H9 (cell line): Measurements from ENCODE around the gene DTD1. TPM values are rescaled to one million over a fixed set of nuclear protein-coding genes. Genes with fewer than 3 reads are reported as not detected.
"Not testable (repeated sequence)": the region's sequence is repeated elsewhere in the genome, so short reads cannot be mapped to it uniquely, and the experiment has no call there.

Source experiments
- DNase-seq: peaks from one replicate; pipeline ENCODE4 v3.0.0-alpha.2; 2017
- H2AFZ ChIP-seq: one replicate; pipeline ENCODE4 v1.6.1; 2013; ENCODE audit warnings: mild to moderate bottlenecking, low read length, control low read depth, moderate library complexity
- H2AK5ac ChIP-seq: 2 replicates; pipeline ENCODE4 v1.6.1; 2013; ENCODE audit warnings: low read length, control low read depth, mixed read lengths; ENCODE audit not compliant: insufficient read length
- H2BK120ac ChIP-seq: one replicate; pipeline ENCODE4 v1.6.1; 2013; ENCODE audit warnings: low read depth, mild to moderate bottlenecking, low read length, control low read depth, inconsistent platforms; ENCODE audit not compliant: poor library complexity, severe bottlenecking
- H2BK12ac ChIP-seq: 2 replicates; pipeline ENCODE4 v1.6.1; 2013; ENCODE audit warnings: low read length, control low read depth, mixed read lengths, low read depth; ENCODE audit not compliant: insufficient read length
- H2BK15ac ChIP-seq: 2 replicates; pipeline ENCODE4 v1.6.1; 2013; ENCODE audit warnings: low read depth, low read length, control low read depth
- H2BK20ac ChIP-seq: one replicate; pipeline ENCODE4 v1.6.1; 2013; ENCODE audit warnings: low read depth, mild to moderate bottlenecking, low read length, control low read depth, inconsistent platforms; ENCODE audit not compliant: poor library complexity, severe bottlenecking
- H2BK5ac ChIP-seq: 2 replicates; pipeline ENCODE4 v1.6.1; 2013; ENCODE audit warnings: low read length, control low read depth, mixed read lengths; ENCODE audit not compliant: insufficient read length
- H3K14ac ChIP-seq: 2 replicates; pipeline ENCODE4 v1.6.1; 2013; ENCODE audit warnings: low read length, control low read depth; ENCODE audit not compliant: insufficient read depth
- H3K18ac ChIP-seq: 2 replicates; pipeline ENCODE4 v1.6.1; 2013; ENCODE audit warnings: low read depth, mild to moderate bottlenecking, mixed read lengths, low read length, control low read depth; ENCODE audit not compliant: insufficient read length
- H3K23ac ChIP-seq: 2 replicates; pipeline ENCODE4 v1.6.1; 2013; ENCODE audit warnings: low read length, control low read depth, mixed read lengths, low read depth; ENCODE audit not compliant: insufficient read length
- H3K23me2 ChIP-seq: 2 replicates; pipeline ENCODE4 v1.6.1; 2013; ENCODE audit warnings: low read depth, mild to moderate bottlenecking, mixed read lengths, low read length, control low read depth; ENCODE audit not compliant: insufficient read length, poor library complexity, severe bottlenecking
- H3K27ac ChIP-seq: 2 replicates; pipeline ENCODE4 v1.5.1; 2013; ENCODE audit warnings: low read length, control low read depth, mixed read lengths, low read depth; ENCODE audit not compliant: insufficient read length
- H3K27me3 ChIP-seq: 2 replicates; pipeline ENCODE4 v1.6.1; 2013; ENCODE audit warnings: low read length, control low read depth, inconsistent platforms; ENCODE audit not compliant: insufficient read depth
- H3K4ac ChIP-seq: 2 replicates; pipeline ENCODE4 v1.6.1; 2013; ENCODE audit warnings: low read depth, mild to moderate bottlenecking, control low read depth, inconsistent platforms, low read length, moderate library complexity
- H3K4me1 ChIP-seq: 2 replicates; pipeline ENCODE4 v1.6.1; 2013; ENCODE audit warnings: low read length, control low read depth, inconsistent platforms; ENCODE audit not compliant: insufficient read depth
- H3K4me2 ChIP-seq: 2 replicates; pipeline ENCODE4 v1.6.1; 2013; ENCODE audit warnings: low read length, control low read depth, mixed read lengths; ENCODE audit not compliant: insufficient read length, insufficient read depth
- H3K56ac ChIP-seq: 2 replicates; pipeline ENCODE4 v1.6.1; 2013; ENCODE audit warnings: low read depth, mild to moderate bottlenecking, mixed read lengths, low read length, control low read depth; ENCODE audit not compliant: insufficient read length
- H3K79me1 ChIP-seq: 2 replicates; pipeline ENCODE4 v1.6.1; 2013; ENCODE audit warnings: low read depth, mild to moderate bottlenecking, moderate library complexity, low read length, control low read depth, inconsistent platforms; ENCODE audit not compliant: insufficient read depth, poor library complexity, severe bottlenecking
- H3K79me2 ChIP-seq: 2 replicates; pipeline ENCODE4 v1.6.1; 2013; ENCODE audit warnings: low read length, control low read depth, inconsistent platforms; ENCODE audit not compliant: insufficient read depth
- H3K9ac ChIP-seq: 2 replicates; pipeline ENCODE4 v1.6.1; 2013; ENCODE audit warnings: low read length, control low read depth, mixed read lengths; ENCODE audit not compliant: insufficient read length; ENCODE audit errors: extremely low read depth
- H3K9me3 ChIP-seq: one replicate; pipeline ENCODE4 v1.6.1; 2013; ENCODE audit warnings: low read depth, low read length, inconsistent platforms; ENCODE audit not compliant: control insufficient read depth
- H3T11ph ChIP-seq: one replicate; pipeline ENCODE4 v1.6.1; 2013; ENCODE audit warnings: mild to moderate bottlenecking, low read length, control low read depth, inconsistent platforms
- H4K20me1 ChIP-seq: one replicate; pipeline ENCODE4 v1.6.1; 2013; ENCODE audit not compliant: control insufficient read depth, insufficient read length, insufficient read depth
- H4K5ac ChIP-seq: 2 replicates; pipeline ENCODE4 v1.6.1; 2013; ENCODE audit warnings: low read depth, mild to moderate bottlenecking, mixed read lengths, low read length, control low read depth; ENCODE audit not compliant: insufficient read length
- H4K8ac ChIP-seq: replicated peaks from 2 replicates; pipeline ENCODE4 v1.6.1; 2013; ENCODE audit warnings: low read length, control low read depth, mixed read lengths, low read depth; ENCODE audit not compliant: insufficient read length
- H4K91ac ChIP-seq: 2 replicates; pipeline ENCODE4 v1.6.1; 2013; ENCODE audit warnings: low read depth, mild to moderate bottlenecking, moderate library complexity, mixed read lengths, low read length, control low read depth; ENCODE audit not compliant: insufficient read length
- H3K27ac Mint-ChIP-seq, 3 experiments: 2 replicates in 2 of 3; 3 replicates in 1 of 3; pipeline ENCODE4 v1.8.0; 2020 to 2021; ENCODE audit warnings: mixed read lengths in 3 of 3, mild to moderate bottlenecking in 1 of 3, moderate library complexity in 1 of 3
- H3K27me3 Mint-ChIP-seq: 2 replicates; pipeline ENCODE4 v1.8.0; 2021; ENCODE audit warnings: low read depth, mild to moderate bottlenecking, moderate library complexity, mixed read lengths
- H3K36me3 Mint-ChIP-seq, 3 experiments: 2 replicates in 2 of 3; 3 replicates in 1 of 3; pipeline ENCODE4 v1.8.0; 2020 to 2021; ENCODE audit warnings: low read depth in 3 of 3, mixed read lengths in 3 of 3; ENCODE audit not compliant: insufficient read depth in 1 of 3
- H3K4me1 Mint-ChIP-seq, 2 experiments: 2 replicates each; pipeline ENCODE4 v1.8.0; 2020; ENCODE audit warnings: mixed read lengths in 2 of 2
- H3K4me3 Mint-ChIP-seq, 2 experiments: 2 replicates in 1 of 2; 3 replicates in 1 of 2; pipeline ENCODE4 v1.8.0; 2020 to 2021; ENCODE audit warnings: mild to moderate bottlenecking in 2 of 2, mixed read lengths in 2 of 2, moderate library complexity in 1 of 2
- H3K9me3 Mint-ChIP-seq, 2 experiments: 2 replicates in 1 of 2; 3 replicates in 1 of 2; pipeline ENCODE4 v1.8.0; 2020; ENCODE audit warnings: mild to moderate bottlenecking in 2 of 2, mixed read lengths in 2 of 2, moderate library complexity in 1 of 2
- CTCF ChIP-seq: fragments of 200-600 bp; sonication (generic); conservative IDR thresholded peaks from 3 replicates; pipeline ENCODE4 v1.8.0; 2021; ENCODE audit warnings: antibody characterized with exemption, mild to moderate bottlenecking
- WGBS: extraction: QIAGEN DNeasy Blood & Tissue Kit; methylation state at CpG from one replicate; pipeline ENCODE4 v1.1.7; 2013; ENCODE audit warnings: missing lambda C conversion rate, low lambda C conversion rate, mixed read lengths; ENCODE audit not compliant: insufficient read length; ENCODE audit errors: extremely low coverage; 5-methylcytosine and 5-hydroxymethylcytosine counted together
- total RNA-seq: library from RNA; stranded (reverse); gene quantifications from 2 replicates; pipeline ENCODE4 v1.2.1, GENCODE V29; 2021

Gene DTD1
- total RNA-seq, 1 experiment from 2014 or later: 62.0 TPM

GRCh38 chr20:18783385-18783959 lies 195.6 kb downstream of the DTD1 start:
- no peak overlapping the region for H2BK120ac ChIP-seq
- Mint-ChIP-seq H3K4me3 (no peak overlapping the region), H3K27me3 (peaks cover 18% of the 10 kb centered on the region), H3K36me3 (peaks cover 0 to 12% (median 6%) of the 10 kb centered on the region in 3 experiments; a peak in 3 of 7 replicates), H3K27ac (no peak overlapping the region), H3K4me1 (no peaks in the 10 kb centered on the region), H3K9me3 (peaks cover 9 to 15% of the 10 kb centered on the region in 2 experiments)
- no peak overlapping the region for H2AK5ac ChIP-seq
- no peak overlapping the region for H2BK12ac ChIP-seq
- H4K91ac ChIP-seq: no peak overlapping the region
- no peak overlapping the region for H4K8ac ChIP-seq
- H3T11ph ChIP-seq: no peak overlapping the region
- H3K18ac ChIP-seq: no peak overlapping the region
- H3K23ac ChIP-seq: no peak overlapping the region
- H3K27me3 ChIP-seq: no peaks in the 10 kb centered on the region
- H3K56ac ChIP-seq: no peak overlapping the region
- no peak overlapping the region for H3K27ac ChIP-seq
- no peak overlapping the region for H3K14ac ChIP-seq
- H4K5ac ChIP-seq: no peak overlapping the region
- no peaks in the 10 kb centered on the region for H4K20me1 ChIP-seq
- H2BK5ac ChIP-seq: no peak overlapping the region
- H3K9ac ChIP-seq: no peak overlapping the region
- H3K4me2 ChIP-seq: no peak overlapping the region
- no CpG with 5 or more reads among the region's 5 CpGs for WGBS
- H3K79me2 ChIP-seq: no peaks in the 10 kb centered on the region
- H2BK20ac ChIP-seq: no peak overlapping the region
- no peaks in the 10 kb centered on the region for H3K9me3 ChIP-seq
- H3K79me1 ChIP-seq: no peaks in the 10 kb centered on the region
- no peak overlapping the region for H2BK15ac ChIP-seq
- H2AFZ ChIP-seq: no peak overlapping the region
- H3K4ac ChIP-seq: no peak overlapping the region
- H3K4me1 ChIP-seq: no peaks in the 10 kb centered on the region
- no peak for DNase-seq
- no peaks in the 10 kb centered on the region for H3K23me2 ChIP-seq
- TF ChIP-seq CTCF: no peak

- Mint-ChIP-seq H3K36me3 (peaks cover 0 to 12% (median 6%) of the 10 kb centered on the region in 3 experiments; a peak in 3 of 7 replicates), H3K9me3 (peaks cover 10 to 15% of the 10 kb centered on the region in 2 experiments), H3K27me3 (peaks cover 40% of the 10 kb centered on the region)
- not testable (repeated sequence) for H3K27ac Mint-ChIP-seq, H3K79me2 ChIP-seq, H2BK120ac ChIP-seq, H3K4me1 ChIP-seq, H2BK5ac ChIP-seq, H3K4me2 ChIP-seq, H3K23ac ChIP-seq, H2BK12ac ChIP-seq, H2BK20ac ChIP-seq, H2BK15ac ChIP-seq, H3K4me1 Mint-ChIP-seq, H3K14ac ChIP-seq, H3K9ac ChIP-seq, H4K91ac ChIP-seq, H3K79me1 ChIP-seq, H3K27ac ChIP-seq, DNase-seq, H4K5ac ChIP-seq, H3K4ac ChIP-seq, H2AK5ac ChIP-seq, H4K8ac ChIP-seq, H4K20me1 ChIP-seq, H3K9me3 ChIP-seq, H3K4me3 Mint-ChIP-seq, H3T11ph ChIP-seq, H3K18ac ChIP-seq, H3K27me3 ChIP-seq, H2AFZ ChIP-seq, H3K23me2 ChIP-seq, H3K56ac ChIP-seq
- no CpG with 5 or more reads among the region's 2 CpGs for WGBS
These were observed 199.2 kb downstream of the DTD1 start for GRCh38 chr20:18787046-18787445.
